Gastroesophageal sphincter (tissue), 3 donors: ENCODE measurements around the gene KCP.

Experiments used
- EP300 ChIP-seq: sonication (generic); formaldehyde crosslinking; IDR thresholded peaks from one replicate; pipeline ENCODE4 v1.6.1; 2017; ENCODE audit warnings: antibody characterized with exemption, mild to moderate bottlenecking
- POLR2A ChIP-seq, 2 donors: fragments of 450-650 bp; IDR thresholded peaks; one replicate each; pipeline ENCODE4 v1.6.1; 2017; ENCODE audit warnings: antibody characterized with exemption in 2 of 2, mild to moderate bottlenecking in 2 of 2, moderate library complexity in 1 of 2
- POLR2AphosphoS5 ChIP-seq: sonication (generic); formaldehyde crosslinking; IDR thresholded peaks from one replicate; pipeline ENCODE4 v1.6.1; 2017; ENCODE audit warnings: antibody characterized with exemption
- TF ChIP-seq, protein P1 (sequence below), 4 experiments: fragments of 200-600 bp in 2 of 4; fragments of 450-650 bp in 2 of 4; sonication (generic) in 1 of 4; IDR thresholded peaks; one replicate each; pipeline ENCODE4 v1.5.1; 2017 to 2019; ENCODE audit warnings: antibody characterized with exemption in 4 of 4, mild to moderate bottlenecking in 2 of 4, moderate library complexity in 2 of 4

DNA sequence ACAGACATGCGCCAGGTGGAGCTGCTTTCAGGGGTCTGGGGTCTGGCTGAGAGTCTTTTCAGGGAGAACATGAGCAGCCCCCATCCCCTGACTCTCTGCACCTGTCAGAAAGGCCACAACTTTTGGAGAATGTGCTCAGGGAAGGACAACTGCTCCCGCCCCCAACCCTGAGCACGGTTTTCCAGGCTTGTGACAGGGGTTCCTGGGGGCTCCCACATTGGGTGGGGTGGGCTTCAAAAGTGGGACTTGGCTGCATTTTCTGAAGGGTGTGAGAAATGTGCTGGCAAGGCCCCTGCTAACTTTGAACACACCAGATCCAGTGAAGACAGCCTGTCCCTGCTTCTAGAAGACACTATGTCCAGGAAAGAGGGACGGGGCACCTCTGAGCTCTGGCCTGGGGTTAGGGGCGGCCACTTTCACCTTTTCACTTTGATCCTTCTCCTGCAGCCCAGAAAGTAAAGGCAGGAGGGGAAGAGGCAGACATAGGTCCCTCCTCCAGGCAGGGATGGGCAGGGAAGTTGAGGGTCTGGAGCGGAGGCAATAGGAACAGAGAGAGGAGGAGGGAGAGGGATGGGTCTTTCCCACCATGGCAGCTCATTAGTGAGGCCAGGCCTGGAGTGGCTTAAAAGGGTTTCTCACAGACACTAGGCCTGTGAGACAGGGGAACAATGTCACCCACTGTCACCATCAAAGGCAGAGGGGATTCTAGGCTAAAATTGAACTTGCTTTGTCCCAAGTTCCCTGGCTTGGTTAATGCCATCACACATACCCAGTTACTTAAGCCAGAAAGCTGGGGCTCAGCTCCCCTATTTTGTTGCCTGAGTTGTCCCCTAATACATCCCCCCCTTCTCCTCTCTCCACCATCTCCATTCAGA is 1.5 kb downstream of the KCP start:
- TF ChIP-seq, protein P1, sequence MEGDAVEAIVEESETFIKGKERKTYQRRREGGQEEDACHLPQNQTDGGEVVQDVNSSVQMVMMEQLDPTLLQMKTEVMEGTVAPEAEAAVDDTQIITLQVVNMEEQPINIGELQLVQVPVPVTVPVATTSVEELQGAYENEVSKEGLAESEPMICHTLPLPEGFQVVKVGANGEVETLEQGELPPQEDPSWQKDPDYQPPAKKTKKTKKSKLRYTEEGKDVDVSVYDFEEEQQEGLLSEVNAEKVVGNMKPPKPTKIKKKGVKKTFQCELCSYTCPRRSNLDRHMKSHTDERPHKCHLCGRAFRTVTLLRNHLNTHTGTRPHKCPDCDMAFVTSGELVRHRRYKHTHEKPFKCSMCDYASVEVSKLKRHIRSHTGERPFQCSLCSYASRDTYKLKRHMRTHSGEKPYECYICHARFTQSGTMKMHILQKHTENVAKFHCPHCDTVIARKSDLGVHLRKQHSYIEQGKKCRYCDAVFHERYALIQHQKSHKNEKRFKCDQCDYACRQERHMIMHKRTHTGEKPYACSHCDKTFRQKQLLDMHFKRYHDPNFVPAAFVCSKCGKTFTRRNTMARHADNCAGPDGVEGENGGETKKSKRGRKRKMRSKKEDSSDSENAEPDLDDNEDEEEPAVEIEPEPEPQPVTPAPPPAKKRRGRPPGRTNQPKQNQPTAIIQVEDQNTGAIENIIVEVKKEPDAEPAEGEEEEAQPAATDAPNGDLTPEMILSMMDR (IDR thresholded peaks at IDR 0.05): no peak
- TF ChIP-seq POLR2AphosphoS5 (no peak), POLR2A (IDR thresholded peaks at IDR 0.05) (no peak), EP300 (no peak)
